ENCODE results near the gene CLIC5. TPM values are rescaled to one million over a fixed set of nuclear protein-coding genes. Genes with fewer than 3 reads are reported as not detected.

The CLIC5 gene
- total RNA-seq, 1 experiment from 2014 or later: 0.20 TPM

GRCh38 chr6:45900808-45901752 lies 114.6 kb downstream of the CLIC5 start:
- Histone ChIP-seq H3K4me2 (ENCODE audit: insufficient read depth, insufficient read length, low read length) (no peak overlapping the region), H3K4me1 (ENCODE audit: insufficient read depth, low read length) (peaks cover 7% of the 10 kb centered on the region; the same call in 1 of the 2 replicates), H3K56ac (ENCODE audit: insufficient read length, low read depth, low read length) (no peak overlapping the region), H4K5ac (ENCODE audit: insufficient read length, low read depth, low read length) (no peak overlapping the region), H4K8ac (replicated peaks; ENCODE audit: insufficient read length, low read depth, low read length) (no peak overlapping the region), H2BK20ac (ENCODE audit: low read depth, low read length, poor library complexity, severe bottlenecking) (no peak overlapping the region), H3K14ac (ENCODE audit: insufficient read depth, low read length) (no peak overlapping the region), H3K79me1 (ENCODE audit: insufficient read depth, low read depth, low read length, poor library complexity, severe bottlenecking) (no peaks in the 10 kb centered on the region), H3K27me3 (ENCODE audit: insufficient read depth, low read length) (no peaks in the 10 kb centered on the region), H2AK5ac (ENCODE audit: insufficient read length, low read length) (no peak overlapping the region), H3K23ac (ENCODE audit: insufficient read length, low read depth, low read length) (no peak overlapping the region), H3K9ac (ENCODE audit: extremely low read depth, insufficient read length, low read length) (no peak overlapping the region), H2BK12ac (ENCODE audit: insufficient read length, low read depth, low read length) (no peak overlapping the region), H3K4ac (ENCODE audit: low read depth, low read length) (no peak overlapping the region), H2BK5ac (ENCODE audit: insufficient read length, low read length) (no peak overlapping the region), H2BK15ac (ENCODE audit: low read depth, low read length) (no peak overlapping the region), H2BK120ac (ENCODE audit: low read depth, low read length, poor library complexity, severe bottlenecking) (no peak overlapping the region), H3K27ac (ENCODE audit: insufficient read length, low read depth, low read length) (no peak overlapping the region), H4K20me1 (ENCODE audit: control insufficient read depth, insufficient read depth, insufficient read length) (no peaks in the 10 kb centered on the region), H3T11ph (ENCODE audit: low read length) (no peak overlapping the region), H4K91ac (ENCODE audit: insufficient read length, low read depth, low read length) (no peak overlapping the region), H3K79me2 (ENCODE audit: insufficient read depth, low read length) (no peaks in the 10 kb centered on the region), H3K18ac (ENCODE audit: insufficient read length, low read depth, low read length) (no peak overlapping the region), H3K9me3 (ENCODE audit: control insufficient read depth, low read depth, low read length) (no peaks in the 10 kb centered on the region), H3K23me2 (ENCODE audit: insufficient read length, low read depth, low read length, poor library complexity, severe bottlenecking) (no peaks in the 10 kb centered on the region), H2AFZ (ENCODE audit: low read length) (no peak overlapping the region)
- Mint-ChIP-seq H3K36me3 (ENCODE audit: insufficient read depth in 1 of 3, low read depth in 3 of 3) (no peaks in the 10 kb centered on the region; a peak in 2 of 7 replicates), H3K27me3 (ENCODE audit: low read depth) (peaks cover 51% of the 10 kb centered on the region), H3K27ac (peak overlapping the region in 2 of 3 experiments; percentile 85 to 87; a peak in 4 of 7 replicates), H3K4me3 (peak overlapping the region in 1 of 2 experiments; percentile 53; a peak in 2 of 5 replicates), H3K9me3 (peaks cover 0 to 6% of the 10 kb centered on the region in 2 experiments; a peak in 3 of 5 replicates), H3K4me1 (peaks cover 39 to 45% of the 10 kb centered on the region in 2 experiments)
- no CpG with 5 or more reads among the region's 9 CpGs for WGBS (ENCODE audit: extremely low coverage, insufficient read length, low lambda C conversion rate)
- peak; percentile 37 for DNase-seq
- TF ChIP-seq, protein P1, sequence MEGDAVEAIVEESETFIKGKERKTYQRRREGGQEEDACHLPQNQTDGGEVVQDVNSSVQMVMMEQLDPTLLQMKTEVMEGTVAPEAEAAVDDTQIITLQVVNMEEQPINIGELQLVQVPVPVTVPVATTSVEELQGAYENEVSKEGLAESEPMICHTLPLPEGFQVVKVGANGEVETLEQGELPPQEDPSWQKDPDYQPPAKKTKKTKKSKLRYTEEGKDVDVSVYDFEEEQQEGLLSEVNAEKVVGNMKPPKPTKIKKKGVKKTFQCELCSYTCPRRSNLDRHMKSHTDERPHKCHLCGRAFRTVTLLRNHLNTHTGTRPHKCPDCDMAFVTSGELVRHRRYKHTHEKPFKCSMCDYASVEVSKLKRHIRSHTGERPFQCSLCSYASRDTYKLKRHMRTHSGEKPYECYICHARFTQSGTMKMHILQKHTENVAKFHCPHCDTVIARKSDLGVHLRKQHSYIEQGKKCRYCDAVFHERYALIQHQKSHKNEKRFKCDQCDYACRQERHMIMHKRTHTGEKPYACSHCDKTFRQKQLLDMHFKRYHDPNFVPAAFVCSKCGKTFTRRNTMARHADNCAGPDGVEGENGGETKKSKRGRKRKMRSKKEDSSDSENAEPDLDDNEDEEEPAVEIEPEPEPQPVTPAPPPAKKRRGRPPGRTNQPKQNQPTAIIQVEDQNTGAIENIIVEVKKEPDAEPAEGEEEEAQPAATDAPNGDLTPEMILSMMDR (conservative IDR thresholded peaks at IDR 0.05): no peak

Data from H9 (cell line).